GM12878 (cell line): ENCODE data around the gene LST1. TPM values are rescaled to one million over a fixed set of nuclear protein-coding genes. Genes with fewer than 3 reads are reported as not detected.
A peak's percentile ranks its signal among the peaks of the same experiment; 100 is the strongest.

Experiments
- ATAC-seq: fragments of 200-7000 bp; cut with Tn5 transposase; 3 replicates; pipeline ENCODE4 v1.9.1; 2020; ENCODE audit warnings: mild to moderate bottlenecking, moderate library complexity
- Bru-seq: library from RNA; stranded (reverse); fragments of 400-500 nt; gene quantifications from one replicate; lab custom pipeline; 2021; lab: Mats Ljungman, UMichigan
- BruChase-seq, 2 experiments: library from RNA; stranded (reverse); fragments of 400-500 nt; gene quantifications; one replicate each; lab custom pipeline; 2021; lab: Mats Ljungman, UMichigan
- BruUV-seq: library from RNA; stranded (reverse); fragments of 400-500 nt; replicated peaks from 2 replicates; lab custom pipeline; 2021; lab: Mats Ljungman, UMichigan
- CTCF ChIA-PET: fragments of 300-600 bp; sonication (Branson Sonifier 250); formaldehyde crosslinking; extraction: SDS; loops from one replicate; lab custom pipeline; 2021; ENCODE audit warnings: inconsistent platforms; lab: Yijun Ruan, JAX
- POLR2A ChIA-PET: fragments of 350-600 bp; formaldehyde crosslinking; extraction: SDS; loops from one replicate; lab custom pipeline; 2021; ENCODE audit warnings: inconsistent platforms; lab: Charles Lee
- RAD21 ChIA-PET: fragments of 300-600 bp; sonication (Branson Sonifier 250); formaldehyde crosslinking; loops from one replicate; lab custom pipeline; 2023; ENCODE audit warnings: antibody characterized with exemption; ENCODE audit not compliant: unreplicated experiment; lab: Charles Lee
- SMC1A ChIA-PET: fragments of 300-600 bp; sonication (Branson Sonifier 250); formaldehyde crosslinking; loops from one replicate; lab custom pipeline; 2023; ENCODE audit not compliant: unreplicated experiment, uncharacterized antibody; lab: Charles Lee
- DNase-seq: peaks from one replicate; pipeline ENCODE4 v3.0.0-alpha.2; 2011; ENCODE audit warnings: low read depth, low spot score
- FAIRE-seq: peaks from 3 replicates; lab custom pipeline; 2011; peaks lifted over from hg19 to GRCh38; lab: Jason Lieb, UNC
- H2AFZ ChIP-seq: 2 replicates; pipeline ENCODE4 v1.6.0; 2011; ENCODE audit warnings: low read depth, low read length, control low read depth; ENCODE audit not compliant: control insufficient read depth
- H3K27ac ChIP-seq: 2 replicates; pipeline ENCODE4 v1.5.1; 2011; ENCODE audit warnings: control low read depth; ENCODE audit not compliant: control insufficient read depth, insufficient read depth
- H3K27me3 ChIP-seq, 2 experiments: replicated peaks in 1 of 2; 2 replicates each; pipeline versions ENCODE4 v1.6.0 to v1.6.1; 2011; ENCODE audit warnings: low read length in 1 of 2; ENCODE audit not compliant: control insufficient read depth in 2 of 2, insufficient read depth in 2 of 2
- H3K36me3 ChIP-seq, 2 experiments: 2 replicates each; pipeline ENCODE4 v1.5.1; 2011; ENCODE audit warnings: low read length in 1 of 2; ENCODE audit not compliant: control insufficient read depth in 2 of 2, insufficient read depth in 2 of 2
- H3K4me1 ChIP-seq: 2 replicates; pipeline ENCODE4 v1.6.1; 2011; ENCODE audit warnings: mild to moderate bottlenecking, low read length, moderate library complexity, mixed read lengths; ENCODE audit not compliant: control insufficient read depth, insufficient read depth
- H3K4me2 ChIP-seq: 2 replicates; pipeline ENCODE4 v1.6.0; 2011; ENCODE audit warnings: control low read depth; ENCODE audit not compliant: control insufficient read depth, insufficient read depth
- H3K4me3 ChIP-seq: fragments of 200-600 bp; sonication (generic); 2 replicates; pipeline ENCODE4 v1.5.1; 2016
- H3K79me2 ChIP-seq: 2 replicates; pipeline ENCODE4 v1.6.0; 2011; ENCODE audit warnings: low read length; ENCODE audit not compliant: control insufficient read depth, insufficient read depth
- H3K9ac ChIP-seq: 2 replicates; pipeline ENCODE4 v1.8.0; 2011; ENCODE audit warnings: low read length, control low read depth, mixed read lengths; ENCODE audit not compliant: control insufficient read depth, insufficient read depth
- H3K9me3 ChIP-seq: replicated peaks from 3 replicates; pipeline ENCODE4 v1.5.1; 2011; ENCODE audit warnings: mild to moderate bottlenecking, low read length; ENCODE audit not compliant: control insufficient read depth, insufficient read depth
- H4K20me1 ChIP-seq: 2 replicates; pipeline ENCODE4 v1.6.0; 2011; ENCODE audit not compliant: control insufficient read depth, insufficient read depth
- FOS ChIP-seq: IDR thresholded peaks from 3 replicates; pipeline ENCODE4 v1.6.1; 2011; ENCODE audit warnings: borderline replicate concordance; ENCODE audit not compliant: insufficient read length; ENCODE audit errors: extremely low read depth
- PAX8 ChIP-seq: fragments of 450-650 bp; IDR thresholded peaks from 2 replicates; pipeline ENCODE4 v1.6.1; 2017; ENCODE audit warnings: mild to moderate bottlenecking, moderate library complexity
- RCOR1 ChIP-seq: conservative IDR thresholded peaks from 2 replicates; pipeline ENCODE4 v1.6.1; 2012; ENCODE audit warnings: low read depth, low read length, improper control_type of control experiment
- SP1 ChIP-seq: IDR thresholded peaks from one replicate; pipeline ENCODE4 v1.6.1; 2011; ENCODE audit warnings: low read depth, low read length
- SPI1 ChIP-seq: IDR thresholded peaks from 2 replicates; pipeline ENCODE4 v1.6.1; 2011; ENCODE audit warnings: low read depth, mild to moderate bottlenecking, low read length, moderate library complexity, borderline replicate concordance; ENCODE audit not compliant: insufficient read depth
- WGBS: methylation state at CpG from one replicate; pipeline ENCODE4 v1.1.6; 2016; ENCODE audit warnings: low lambda C conversion rate; ENCODE audit not compliant: insufficient replicate concordance, insufficient coverage; ENCODE audit errors: missing lambda C conversion rate; 5-methylcytosine and 5-hydroxymethylcytosine counted together
- in situ Hi-C: fragments of 300-500 bp; cut with MboI; formaldehyde crosslinking; loops from 9 replicates; pipeline ENCODE4 v1.14.3; 2018; ENCODE audit warnings: mixed read lengths
- intact Hi-C: fragments of 100-400 bp; cut with micrococcal nuclease; formaldehyde crosslinking; loops from one replicate; pipeline ENCODE4 v1.14.2; 2022; ENCODE audit not compliant: unreplicated experiment
- long read RNA-seq, 2 experiments: library from polyadenylated mRNA; unstranded; transcript quantifications; one replicate each; pipeline ENCODE4 v2.0.0, GENCODE V29; 2019 to 2020
- polyA minus RNA-seq, 3 experiments: library from RNA; depleted of rRNA, polyadenylated mRNA; stranded (reverse); fragments of >200 nt; gene quantifications; 2 replicates each; pipeline ENCODE4 v1.2.3, GENCODE V29; 2011
- polyA plus RNA-seq, 11 experiments: library from polyadenylated mRNA; depleted of rRNA in 4 of 11; unstranded in 6 of 11; stranded (reverse) in 5 of 11; fragments of >200 nt; fragmentation: Nextera tagmentation in 4 of 11; fragmentation: Illumina TruSeq in 1 of 11; extraction: Ambion mirVana in 4 of 11; extraction: Trizol in 1 of 11; gene quantifications; 1 replicate in 1 of 11; 2 replicates in 10 of 11; pipeline versions ENCODE4 v1.2.1 to v1.2.3, GENCODE V29; 2011 to 2016; ENCODE audit warnings: inconsistent platforms in 2 of 11, missing spikeins in 2 of 11, low read depth in 1 of 11
- total RNA-seq, 4 experiments: library from RNA; depleted of rRNA in 3 of 4; stranded (reverse); fragments of >200 nt in 3 of 4; fragmentation: Illumina TruSeq in 1 of 4; extraction: Trizol in 1 of 4; gene quantifications; 2 replicates each; pipeline versions ENCODE4 v1.2.1 to v1.2.3, GENCODE V29; 2013 to 2021

The LST1 gene
- total RNA-seq (2013; cell fraction: nucleolus; rRNA removed) = 1.6 and 2.5 TPM in 2 replicates
- total RNA-seq (2014; rRNA removed) = 12.2 and 16.8 TPM in 2 replicates
- total RNA-seq (2014; rRNA removed; fragmentation: Illumina TruSeq; extraction: Trizol) = 16.4 and 19.1 TPM in 2 replicates
- 16.5 and 20.6 TPM in 2 replicates for total RNA-seq (2021)
- 8.2 TPM for polyA plus RNA-seq (2011; ENCODE audit: low read depth)
- polyA plus RNA-seq (2011; rRNA removed) = 2.9 and 4.1 TPM in 2 replicates
- 3.4 and 5.0 TPM in 2 replicates for polyA plus RNA-seq (2011; cell fraction: cytosol; rRNA removed)
- 3.6 and 5.1 TPM in 2 replicates for polyA plus RNA-seq (2011; cell fraction: nucleus; rRNA removed)
- 12.3 and 12.5 TPM in 2 replicates for polyA plus RNA-seq (2012)
- polyA plus RNA-seq (2014; fragmentation: Illumina TruSeq; extraction: Trizol) = 22.3 and 23.3 TPM in 2 replicates
- polyA plus RNA-seq (2014; fragmentation: Nextera tagmentation; extraction: Ambion mirVana) = 10 to 100 TPM; 30.0 to 35.5 TPM
- polyA plus RNA-seq (2014; rRNA removed) = 21.2 and 26.3 TPM in 2 replicates
- polyA plus RNA-seq (2016; fragmentation: Nextera tagmentation; extraction: Ambion mirVana) = 10 to 100 TPM; 10.0 to 11.9 TPM
- 1.6 and 2.0 TPM in 2 replicates for polyA minus RNA-seq (2011; rRNA and poly(A)+ RNA removed)
- not detected in 2 replicates for polyA minus RNA-seq (2011; cell fraction: cytosol; rRNA and poly(A)+ RNA removed)
- polyA minus RNA-seq (2011; cell fraction: nucleus; rRNA and poly(A)+ RNA removed) = 2.0 TPM in 1 of 2 replicates, not detected in the other
- Bru-seq, nascent RNA = percentile 52 among the genes with signal in this experiment
- percentile 50 among the genes with signal in this experiment for BruChase-seq, experiment 1, labeled RNA remaining after a 6-hour chase
- BruChase-seq, experiment 2, labeled RNA remaining after a 2-hour chase = percentile 42 among the genes with signal in this experiment
- long read RNA-seq, experiment 1, partial matches to known transcripts = 1 of 3 reads
- long read RNA-seq, experiment 1, other reads (novel, unspliced or antisense) = 2 of 3 reads
- long read RNA-seq, experiment 2, partial matches to known transcripts = 1 of 16 reads
- long read RNA-seq, experiment 2, other reads (novel, unspliced or antisense) = 7 of 16 reads

- Histone ChIP-seq H3K36me3 (no peaks in the 10 kb centered on the region; a peak in 1 of 4 replicates), H3K4me2 (peak within 1 kb of the TSS; percentile 60), H3K79me2 (peaks cover 20% of the 10 kb centered on the region), H4K20me1 (no peaks in the 10 kb centered on the region), H2AFZ (peak within 1 kb of the TSS; percentile 54), H3K9ac (peak within 1 kb of the TSS; percentile 51), H3K27ac (peak within 1 kb of the TSS; percentile 75), H3K4me1 (peaks cover 46% of the 10 kb centered on the region), H3K27me3 (no peaks in the 10 kb centered on the region), H3K4me3 (peak within 1 kb of the TSS; percentile 68; the same call in 1 of the 2 replicates), H3K9me3 (no peaks in the 10 kb centered on the region)
- 50% methylated on average over 1 of the region's 1 CpG for WGBS
- TF ChIP-seq FOS (no peak), RCOR1 (no peak), SPI1 (no peak), PAX8 (no peak), SP1 (no peak)
- ChIA-PET SMC1A (interaction anchor here (1.4 to 45.5 kb wide), 4 partner anchors 9 to 94 kb away, joined by 3 to 1989 read pairs (median 290); partner anchors contain the start of genes ATP6V1G2, DDX39B, LTA and NCR3), POLR2A (interaction anchor here (0.6 to 17.1 kb wide), 8 partner anchors 10 to 221 kb away, joined by 3 to 282 read pairs (median 10); partner anchors contain the start of genes ATP6V1G2, LSM2, LTA and NCR3), CTCF (interaction anchor here (1.3 to 31.0 kb wide), 5 partner anchors 6 to 92 kb away, joined by 3 to 2098 read pairs (median 789); partner anchors contain the start of genes ATP6V1G2, DDX39B, LST1 and LTA), RAD21 (interaction anchor here (1.2 to 17.5 kb wide), 5 partner anchors 10 to 93 kb away, joined by 4 to 620 read pairs (median 53); partner anchors contain the start of genes ATP6V1G2, LTA, NCR3 and NFKBIL1)
- intact Hi-C loops = no loop called here
- ATAC-seq (no peak), DNase-seq (no peak), FAIRE-seq (no peak)
- in situ Hi-C loops = no loop called here
- no TSS peak for BruUV-seq
Observed at GRCh38 chr6:31586008-31586407, at the start of gene LST1. LST1 (plus strand) TSS chr6:31586277; CDS start chr6:31587300, 1,023 bp downstream.
